HCT116 (cell line): ENCODE data around the gene TOR1AIP2. TPM values are rescaled to one million over a fixed set of nuclear protein-coding genes. Genes with fewer than 3 reads are reported as not detected.

Source experiments
- ATAC-seq: fragments of 200-7000 bp; cut with Tn5 transposase; 2 replicates; pipeline ENCODE4 v1.9.1; 2020; ENCODE audit warnings: mild to moderate bottlenecking, moderate library complexity
- BruUV-seq: library from RNA; stranded (reverse); fragments of 400-500 nt; replicated peaks from 2 replicates; lab custom pipeline; 2021; lab: Mats Ljungman, UMichigan
- CTCF ChIA-PET: fragments of 300-600 bp; sonication (Branson Sonifier 250); formaldehyde crosslinking; loops from one replicate; lab custom pipeline; 2021; ENCODE audit warnings: antibody characterized with exemption; lab: Charles Lee
- POLR2A ChIA-PET: fragments of 300-600, 350-600 bp; sonication (Branson Sonifier 250); formaldehyde crosslinking; loops from one replicate; lab custom pipeline; 2021; ENCODE audit warnings: antibody characterized with exemption; lab: Charles Lee
- RAD21 ChIA-PET, 2 experiments: fragments of 300-600 bp; sonication (Branson Sonifier 250); formaldehyde crosslinking; loops; one replicate each; lab custom pipeline; 2023; ENCODE audit warnings: low total read pairs in 2 of 2; ENCODE audit not compliant: uncharacterized antibody in 2 of 2, unreplicated experiment in 2 of 2, low non-redundant PET in 1 of 2; lab: Charles Lee
- DNase-seq: peaks from one replicate; pipeline ENCODE4 v3.0.0-alpha.2; 2010; ENCODE audit warnings: low read depth, low spot score
- H2AFZ ChIP-seq: fragments of 200-600 bp; shearing (Covaris generic), sonication (generic); 2 replicates; pipeline ENCODE4 v1.6.1; 2017; ENCODE audit warnings: low read depth, mixed run types, mixed read lengths, antibody characterized with exemption, low read length; ENCODE audit not compliant: poor library complexity, severe bottlenecking
- H3K27ac ChIP-seq: 2 replicates; pipeline ENCODE4 v1.5.1; 2012; ENCODE audit warnings: low read depth, low read length
- H3K27me3 ChIP-seq: fragments of 200-600 bp; sonication (generic); 2 replicates; pipeline ENCODE4 v1.6.1; 2016; ENCODE audit warnings: mixed run types, low read length, mixed read lengths; ENCODE audit not compliant: insufficient read depth
- H3K36me3 ChIP-seq, 2 experiments: fragments of 200-500 bp in 1 of 2; fragments of 200-600 bp in 1 of 2; sonication (Bioruptor generic) in 1 of 2; sonication (generic) in 1 of 2; 2 replicates each; pipeline versions ENCODE4 v1.5.1 to v1.6.1; 2014 to 2016; ENCODE audit warnings: low read length in 2 of 2, inconsistent platforms in 1 of 2, mixed read lengths in 1 of 2, mixed run types in 1 of 2; ENCODE audit not compliant: insufficient read depth in 2 of 2, control insufficient read depth in 1 of 2
- H3K4me1 ChIP-seq, 2 experiments: fragments of 200-600 bp in 1 of 2; sonication (generic) in 1 of 2; 2 replicates each; pipeline versions ENCODE4 v1.5.1 to v1.6.1; 2012 to 2017; ENCODE audit warnings: low read length in 2 of 2, inconsistent platforms in 1 of 2, mild to moderate bottlenecking in 1 of 2, mixed read lengths in 1 of 2, mixed run types in 1 of 2, moderate library complexity in 1 of 2; ENCODE audit not compliant: insufficient read depth in 2 of 2, control insufficient read depth in 1 of 2
- H3K4me2 ChIP-seq: fragments of 200-600 bp; sonication (generic); 2 replicates; pipeline ENCODE4 v1.6.1; 2017; ENCODE audit warnings: mixed run types, low read length, mixed read lengths
- H3K4me3 ChIP-seq, 2 experiments: fragments of 200-600 bp in 1 of 2; sonication (generic) in 1 of 2; replicated peaks in 1 of 2; 2 replicates each; pipeline ENCODE4 v1.5.1; 2011 to 2016; ENCODE audit warnings: low read length in 2 of 2, control low read depth in 1 of 2, low read depth in 1 of 2, mild to moderate bottlenecking in 1 of 2, mixed read lengths in 1 of 2, mixed run types in 1 of 2
- H3K79me2 ChIP-seq: fragments of 200-600 bp; sonication (generic); 2 replicates; pipeline ENCODE4 v1.6.1; 2017; ENCODE audit warnings: mild to moderate bottlenecking, mixed run types, low read length, moderate library complexity, mixed read lengths; ENCODE audit not compliant: insufficient read depth
- H3K9ac ChIP-seq: fragments of 200-600 bp; sonication (generic); 2 replicates; pipeline ENCODE4 v1.6.1; 2016; ENCODE audit warnings: low read length, mixed read lengths
- H3K9me2 ChIP-seq: fragments of 200-600 bp; sonication (generic), shearing (Covaris generic); 2 replicates; pipeline ENCODE4 v1.6.1; 2017; ENCODE audit warnings: mixed run types, mild to moderate bottlenecking, moderate library complexity; ENCODE audit not compliant: insufficient read depth
- H3K9me3 ChIP-seq, 2 experiments: fragments of 200-500 bp in 1 of 2; fragments of 200-600 bp in 1 of 2; sonication (Bioruptor generic) in 1 of 2; sonication (generic) in 1 of 2; 2 replicates each; pipeline ENCODE4 v1.6.1; 2014 to 2017; ENCODE audit warnings: low read length in 2 of 2, mixed read lengths in 2 of 2, inconsistent platforms in 1 of 2, low read depth in 1 of 2, mild to moderate bottlenecking in 1 of 2, mixed run types in 1 of 2, moderate library complexity in 1 of 2; ENCODE audit not compliant: control insufficient read depth in 1 of 2, insufficient read depth in 1 of 2
- H4K20me1 ChIP-seq: fragments of 200-600 bp; sonication (generic), shearing (Covaris generic); 2 replicates; pipeline ENCODE4 v1.6.1; 2017; ENCODE audit warnings: mixed run types, mild to moderate bottlenecking, moderate library complexity; ENCODE audit not compliant: insufficient read depth
- ATF3 ChIP-seq: IDR thresholded peaks from 2 replicates; pipeline ENCODE4 v1.6.1; 2012
- CBX3 ChIP-seq: IDR thresholded peaks from 2 replicates; pipeline ENCODE4 v1.6.1; 2012; ENCODE audit warnings: low read depth
- CEBPB ChIP-seq: IDR thresholded peaks from 2 replicates; pipeline ENCODE4 v1.6.1; 2012; ENCODE audit warnings: low read depth
- CTCF ChIP-seq, 3 experiments: fragments of 200-600 bp in 1 of 3; sonication (generic) in 1 of 3; IDR thresholded peaks in 2 of 3; conservative IDR thresholded peaks in 1 of 3; 2 replicates each; pipeline ENCODE4 v1.5.1; 2012 to 2017; ENCODE audit warnings: low read depth in 2 of 3, low read length in 2 of 3, antibody characterized with exemption in 1 of 3, borderline replicate concordance in 1 of 3, control low read depth in 1 of 3, mild to moderate bottlenecking in 1 of 3, mixed read lengths in 1 of 3, mixed run types in 1 of 3, moderate library complexity in 1 of 3; ENCODE audit not compliant: insufficient read depth in 1 of 3
- EGR1 ChIP-seq: IDR thresholded peaks from 2 replicates; pipeline ENCODE4 v1.6.1; 2012; ENCODE audit warnings: low read depth
- ELF1 ChIP-seq: IDR thresholded peaks from 2 replicates; pipeline ENCODE4 v1.6.1; 2012; ENCODE audit warnings: low read depth, borderline replicate concordance
- EZH2 ChIP-seq: fragments of 200-600 bp; sonication (generic); IDR thresholded peaks from 2 replicates; pipeline ENCODE4 v1.6.1; 2017; ENCODE audit warnings: antibody characterized with exemption, mixed run types
- FOSL1 ChIP-seq: IDR thresholded peaks from 2 replicates; pipeline ENCODE4 v1.6.1; 2012; ENCODE audit warnings: low read depth
- JUND ChIP-seq: IDR thresholded peaks from 2 replicates; pipeline ENCODE4 v1.6.1; 2012
- POLR2AphosphoS5 ChIP-seq: IDR thresholded peaks from 2 replicates; pipeline ENCODE4 v1.6.1; 2011; ENCODE audit warnings: mild to moderate bottlenecking, low read depth, low read length, moderate library complexity
- RAD21 ChIP-seq: IDR thresholded peaks from 2 replicates; pipeline ENCODE4 v1.6.1; 2012; ENCODE audit warnings: low read depth, mild to moderate bottlenecking
- REST ChIP-seq: IDR thresholded peaks from 2 replicates; pipeline ENCODE4 v1.6.1; 2012; ENCODE audit warnings: low read depth
- SP1 ChIP-seq: IDR thresholded peaks from 2 replicates; pipeline ENCODE4 v1.6.1; 2012; ENCODE audit warnings: low read depth
- SRF ChIP-seq: IDR thresholded peaks from 2 replicates; pipeline ENCODE4 v1.6.1; 2012; ENCODE audit warnings: low read depth
- TCF7L2 ChIP-seq: IDR thresholded peaks from 2 replicates; pipeline ENCODE4 v1.7.0; 2011; ENCODE audit warnings: borderline replicate concordance, inconsistent platforms; ENCODE audit not compliant: insufficient read depth, insufficient read length; ENCODE audit errors: extremely low read depth
- ZFX ChIP-seq: fragments of 450-650 bp; IDR thresholded peaks from 2 replicates; pipeline ENCODE4 v1.6.1; 2017
- intact Hi-C: fragments of 100-400 bp; cut with micrococcal nuclease; formaldehyde crosslinking; loops from 2 replicates; pipeline ENCODE4 v1.10.0; 2022
- total RNA-seq: library from RNA; stranded (reverse); gene quantifications from one replicate; pipeline ENCODE4 v1.2.1, GENCODE V29; 2021; ENCODE audit not compliant: unreplicated experiment

TOR1AIP2 gene
- total RNA-seq, 1 experiment from 2014 or later, result 106 TPM

GRCh38 chr1:179807291-179807690, 70.3 kb downstream of the TOR1AIP2 start:
- CTCF ChIA-PET, result interaction anchor here (3.0 to 8.7 kb wide), 2 partner anchors 7 to 101 kb away, joined by 13 to 479 read pairs; no protein-coding TSS in a partner anchor

More at GRCh38 chr1:179807291-179807690, 70.3 kb downstream of the TOR1AIP2 start:
- ChIA-PET RAD21 (no interaction called here), POLR2A (no interaction called here)
- BruUV-seq, result no TSS peak
- Histone ChIP-seq H3K9me3 (no peaks in the 10 kb centered on the region), H3K9me2 (no peaks in the 10 kb centered on the region), H2AFZ (no peak overlapping the region), H3K4me2 (no peak overlapping the region), H4K20me1 (no peaks in the 10 kb centered on the region), H3K4me3 (no peak overlapping the region), H3K27ac (no peak overlapping the region), H3K9ac (no peak overlapping the region), H3K79me2 (no peaks in the 10 kb centered on the region), H3K4me1 (peaks cover 0 to 13% of the 10 kb centered on the region in 2 experiments; a peak in 2 of 4 replicates), H3K36me3 (no peaks in the 10 kb centered on the region), H3K27me3 (0 out of 2 replicates have a peak, but pooled peaks cover 3% of the 10 kb centered on the region)
- TF ChIP-seq SP1 (no peak), JUND (no peak), RAD21 (no peak), FOSL1 (no peak), CEBPB (no peak), EGR1 (no peak), REST (no peak), ZFX (no peak), ATF3 (no peak), POLR2AphosphoS5 (no peak), ELF1 (no peak), EZH2 (no peak), TCF7L2 (no peak), CBX3 (no peak), SRF (no peak), CTCF (IDR thresholded peaks at IDR 0.05 in 2 of 3, conservative IDR thresholded peaks at IDR 0.05 in 1 of 3; ENCODE audit: borderline replicate concordance in 1 of 3, insufficient read depth in 1 of 3, low read depth in 2 of 3, low read length in 2 of 3) (no peak)
- no peak for DNase-seq
- no peak for ATAC-seq
- intact Hi-C loops, result no loop called here
